ENCODE results near the gene FASTKD3.
"Not testable (repeated sequence)": the region's sequence is repeated elsewhere in the genome, so short reads cannot be mapped to it uniquely, and the experiment has no call there.

FASTKD3 gene

GRCh38 chr5:7868773-7869473 is at the start of gene FASTKD3, which contains the start of gene MTRR:
TSS of gene FASTKD3 (minus strand) at chr5:7869031. CDS start at chr5:7868083, 948 bp downstream.
TSS of gene MTRR (plus strand) at chr5:7869148. CDS start at chr5:7870795, 1,647 bp downstream.
- peak; percentile 84 for DNase-seq (ENCODE audit: low read depth)

DNA sequence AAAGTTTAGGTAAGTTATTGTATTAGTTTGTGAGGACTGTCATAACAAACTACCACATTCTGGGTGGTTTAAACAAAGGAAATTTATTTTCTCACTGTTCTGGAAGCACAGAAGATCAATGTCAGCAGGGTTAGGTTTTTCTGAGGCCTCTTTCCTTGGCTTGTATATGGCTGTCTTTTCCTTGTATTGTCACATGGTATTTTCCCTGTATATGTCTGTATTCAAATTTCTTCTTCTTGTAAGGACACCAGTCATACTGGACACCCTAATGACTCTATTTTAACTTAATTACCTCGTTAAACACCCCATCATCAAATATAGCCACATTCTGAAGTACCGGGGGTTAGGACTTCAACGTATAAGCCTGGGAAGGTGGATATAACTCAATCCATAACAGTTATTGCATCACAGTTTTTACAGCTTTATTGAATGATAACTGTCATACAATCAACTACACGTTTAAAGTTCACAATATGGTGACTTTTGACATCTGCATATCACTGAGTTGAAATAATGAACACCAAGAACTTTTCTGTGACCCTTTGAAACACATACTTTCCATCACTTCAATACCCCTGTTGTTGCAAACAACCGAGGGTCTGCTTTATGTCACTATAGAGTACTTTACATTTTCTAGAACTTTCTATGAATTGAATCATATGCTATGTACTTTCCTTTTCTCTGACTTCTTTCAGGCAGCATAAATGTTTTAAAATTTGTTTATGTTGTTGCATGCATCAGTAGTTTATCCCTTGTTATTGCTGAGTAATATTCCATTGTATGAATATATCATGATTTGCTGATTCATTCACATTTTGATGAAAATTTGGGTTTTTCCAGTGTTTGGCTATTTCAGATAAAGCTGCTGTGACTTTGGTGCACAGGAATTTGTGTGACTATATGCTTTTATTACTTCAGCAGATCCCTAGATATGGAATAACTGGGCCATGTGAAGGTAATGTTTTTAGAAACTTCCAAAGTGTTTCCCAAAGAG is 48.6 kb upstream of the FASTKD3 start:
- no peak for DNase-seq (ENCODE audit: low read depth)

DNA sequence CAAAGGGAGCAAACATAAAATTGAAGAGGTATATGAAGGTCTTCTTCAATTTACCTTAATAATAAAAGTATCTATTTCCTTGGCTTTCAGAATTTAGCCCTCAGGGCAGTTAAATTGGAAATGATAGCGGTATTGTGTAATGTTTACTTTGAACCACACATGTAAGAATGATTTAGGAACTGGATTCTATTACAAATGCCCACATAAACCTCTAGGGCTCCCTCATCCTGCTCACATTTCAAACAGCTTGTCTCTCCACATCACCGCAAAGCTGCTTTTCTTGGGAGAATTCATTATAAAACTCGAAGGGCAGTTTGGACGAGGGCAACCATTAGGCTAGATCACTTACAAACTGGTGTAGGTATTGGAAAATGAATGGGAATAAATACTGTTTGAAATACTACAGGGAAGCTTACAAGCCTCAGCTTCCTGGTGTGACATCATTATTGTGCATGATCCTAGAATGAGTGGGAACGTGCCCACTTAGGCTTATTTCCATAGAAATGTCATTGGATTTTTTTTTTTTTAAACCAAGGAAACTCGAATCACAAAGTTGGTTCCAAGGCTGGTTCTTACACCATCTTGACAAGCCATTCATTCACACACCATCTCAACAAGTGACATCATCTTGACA is 47.5 kb upstream of the FASTKD3 start:
- no peak for DNase-seq (ENCODE audit: low read depth)

DNA sequence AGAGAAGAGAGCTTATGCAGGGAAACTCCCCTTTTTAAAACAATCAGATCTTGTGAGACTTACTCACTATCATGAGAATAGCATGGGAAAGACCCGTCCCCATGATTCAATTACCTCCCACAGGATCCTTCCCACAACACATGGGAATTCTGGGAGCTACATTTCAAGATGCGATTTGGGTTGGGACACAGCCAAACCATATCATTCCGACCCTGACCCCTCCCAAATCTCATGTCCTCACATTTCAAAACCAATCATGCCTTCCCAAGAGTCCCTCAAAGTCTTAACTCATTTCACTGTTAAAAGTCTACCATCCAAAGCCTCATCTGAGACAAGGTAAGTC is 42.6 kb upstream of the FASTKD3 start:
- DNase-seq (ENCODE audit: low read depth): not testable (repeated sequence)

GRCh38 chr5:7910738-7911428 is 42.1 kb upstream of the FASTKD3 start:
- no peak for DNase-seq (ENCODE audit: low read depth)

DNA sequence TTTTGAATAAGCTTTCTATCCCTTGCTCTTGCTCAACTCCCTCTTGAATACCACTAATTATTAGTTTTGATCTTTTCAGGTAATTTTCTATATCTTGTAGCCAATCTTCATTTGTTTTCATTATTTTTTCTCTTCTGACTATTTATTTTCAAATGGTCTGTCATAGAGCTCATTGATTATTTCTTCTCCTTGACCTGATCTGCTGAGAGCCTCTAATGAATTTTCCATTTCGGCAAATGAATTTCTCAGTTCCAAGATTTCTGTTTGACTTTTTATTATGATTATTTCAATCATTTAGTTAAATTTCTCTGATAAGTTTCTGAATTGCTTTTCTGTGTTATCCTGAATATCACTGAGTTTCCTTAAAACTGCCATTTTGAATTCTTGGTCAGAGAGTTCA is 39.5 kb upstream of the FASTKD3 start:
- DNase-seq (ENCODE audit: low read depth): no peak

- no peak for DNase-seq (ENCODE audit: low read depth)
Measured at GRCh38 chr5:7907612-7908011, 38.8 kb upstream of the FASTKD3 start.

DNA sequence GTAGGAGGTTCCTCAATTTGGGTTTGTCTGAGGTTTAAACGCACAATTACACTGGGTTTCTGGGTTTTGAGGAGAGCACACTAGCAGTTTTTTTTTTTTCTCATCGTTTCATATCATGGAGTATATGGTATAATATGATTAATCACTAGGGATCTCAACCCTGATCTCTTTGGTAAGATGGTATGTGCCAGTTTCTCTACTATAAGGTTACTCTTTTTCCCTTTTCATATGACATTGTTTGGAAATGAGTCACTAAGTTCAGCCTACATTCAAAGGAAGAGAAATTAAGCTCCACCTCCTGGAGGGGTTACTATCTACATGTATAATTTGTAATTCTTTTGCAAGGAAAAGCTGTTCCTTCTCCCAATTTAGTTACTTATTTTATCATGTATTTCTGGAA is 35.3 kb upstream of the FASTKD3 start:
- no peak for DNase-seq (ENCODE audit: low read depth)

GRCh38 chr5:7902666-7903625 is 34.1 kb upstream of the FASTKD3 start:
- no peak for DNase-seq (ENCODE audit: low read depth)

- DNase-seq (ENCODE audit: low read depth): no peak
Measured at GRCh38 chr5:7902201-7902600, 33.4 kb upstream of the FASTKD3 start.

- DNase-seq (ENCODE audit: low read depth): peak; percentile 15
Measured at GRCh38 chr5:7897014-7897600, 28.3 kb upstream of the FASTKD3 start.

DNA sequence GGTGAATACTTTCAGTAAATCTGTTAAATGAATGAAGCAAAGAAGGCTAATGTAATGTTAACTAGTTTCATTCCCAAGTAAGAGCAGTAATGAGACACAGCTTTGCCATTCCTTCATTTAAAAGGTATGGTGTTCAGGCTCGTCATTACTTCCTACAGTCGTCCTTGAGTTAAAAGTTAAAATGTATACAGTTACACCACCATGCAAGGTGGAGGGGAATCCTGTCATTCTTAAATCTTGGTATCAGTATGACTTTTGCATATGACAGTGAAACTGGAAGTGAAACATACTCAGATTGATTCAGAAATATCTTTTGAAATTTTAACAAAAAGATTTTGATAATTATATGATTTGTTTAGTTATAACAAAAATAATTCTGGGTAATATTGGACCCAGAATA is 26.0 kb upstream of the FASTKD3 start:
- no peak for DNase-seq (ENCODE audit: low read depth)

DNA sequence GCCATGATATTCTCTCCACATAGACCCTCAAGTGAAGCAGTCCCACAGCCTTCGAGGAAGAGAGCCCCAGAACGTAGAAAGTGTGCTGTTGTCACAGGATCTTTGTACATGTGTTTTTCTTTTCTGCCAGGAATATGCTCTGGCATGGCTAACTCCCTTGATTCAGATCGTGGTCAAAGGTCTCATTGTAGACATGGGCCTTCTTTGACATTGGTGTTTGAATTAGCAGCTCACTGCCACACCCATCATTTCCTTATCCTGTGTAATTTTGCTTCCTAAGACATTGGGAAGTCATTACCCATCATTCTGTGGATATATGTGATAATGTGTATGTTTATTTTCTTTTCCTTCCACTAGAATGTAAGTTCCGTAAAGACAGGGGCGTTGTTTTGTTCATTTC is 25.6 kb upstream of the FASTKD3 start:
- no peak for DNase-seq (ENCODE audit: low read depth)

DNA sequence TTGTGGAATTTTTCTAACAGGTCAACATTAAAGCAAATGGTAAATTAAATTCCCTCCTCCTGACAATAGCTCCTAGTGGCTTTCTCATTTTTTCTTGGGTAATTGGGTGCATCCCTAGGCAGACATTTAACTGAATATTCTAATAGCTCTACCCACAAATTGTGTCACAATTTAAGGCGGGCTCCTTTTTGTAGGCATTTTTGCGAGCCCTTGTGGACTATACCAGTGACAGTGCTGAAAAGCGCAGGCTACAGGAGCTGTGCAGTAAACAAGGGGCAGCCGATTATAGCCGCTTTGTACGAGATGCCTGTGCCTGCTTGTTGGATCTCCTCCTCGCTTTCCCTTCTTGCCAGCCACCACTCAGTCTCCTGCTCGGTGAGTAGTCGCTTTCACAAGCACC is 20.1 kb upstream of the FASTKD3 start:
- DNase-seq (ENCODE audit: low read depth): no peak

- DNase-seq (ENCODE audit: low read depth): no peak
Measured at GRCh38 chr5:7886849-7887475, 18.1 kb upstream of the FASTKD3 start.

DNA sequence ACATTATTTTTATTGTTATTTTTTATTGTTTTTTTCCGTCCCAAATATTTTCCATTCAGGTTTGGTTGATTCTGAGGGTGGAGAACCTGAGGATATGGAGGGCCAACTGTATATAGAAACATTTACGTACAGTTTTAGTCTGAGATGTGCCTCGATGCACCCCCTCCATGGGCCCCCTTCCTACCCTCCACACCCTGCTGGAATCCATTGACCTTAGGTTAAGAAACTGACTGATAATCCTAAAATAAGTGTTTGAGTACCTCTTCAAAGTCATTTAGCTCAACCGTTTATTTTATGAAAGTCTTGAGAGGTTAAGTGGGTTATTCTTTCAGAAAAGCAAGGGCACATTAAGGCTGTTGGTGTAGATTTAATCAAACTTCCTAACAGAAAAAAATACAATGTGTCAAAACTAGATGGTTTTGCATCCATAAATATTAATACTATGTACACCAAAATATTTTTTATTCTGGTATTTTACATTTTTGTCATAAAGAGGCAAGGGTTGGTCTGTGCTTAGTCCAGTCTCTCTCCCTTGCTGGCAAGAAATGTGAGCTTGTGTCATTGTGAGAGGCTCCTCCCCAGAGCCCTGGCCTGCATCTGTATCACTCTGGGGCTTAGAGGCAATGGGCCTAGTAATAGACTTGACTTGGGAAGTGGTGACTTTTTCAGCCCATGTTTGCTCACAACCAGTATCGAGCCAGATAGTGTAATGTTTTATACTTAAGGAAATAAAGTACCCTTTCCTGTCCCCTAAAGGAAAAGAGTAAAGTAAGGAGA is 15.8 kb upstream of the FASTKD3 start:
- DNase-seq (ENCODE audit: low read depth): no peak

GRCh38 chr5:7882926-7883325 is 14.1 kb upstream of the FASTKD3 start:
- DNase-seq (ENCODE audit: low read depth): no peak

DNA sequence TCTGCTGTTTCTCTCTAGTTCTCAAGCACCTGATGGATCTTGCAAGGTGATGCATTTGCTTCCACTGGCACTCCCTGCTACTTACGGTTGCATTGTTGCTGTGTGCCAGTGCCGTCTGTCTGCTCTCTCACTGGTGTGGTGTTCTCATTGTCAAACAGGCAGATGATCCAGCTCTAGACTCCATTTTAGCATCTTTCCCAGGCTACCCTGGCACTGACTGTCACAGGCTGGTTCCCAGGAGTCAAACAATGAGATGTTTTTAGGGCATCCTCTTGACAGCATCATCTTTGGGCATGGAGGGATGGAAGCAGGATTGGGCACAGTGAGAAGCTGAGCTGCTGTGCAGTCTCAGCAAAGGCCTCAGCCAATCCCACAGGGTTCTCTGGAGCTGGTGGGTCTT is 13.0 kb upstream of the FASTKD3 start:
- no peak for DNase-seq (ENCODE audit: low read depth)

GRCh38 chr5:7881091-7881490 is 12.3 kb upstream of the FASTKD3 start:
- DNase-seq (ENCODE audit: low read depth): no peak

Data from activated T-helper 9 cell treated with anti-CD3 and anti-CD28 coated beads, Interleukin-2, amount 50 U/mL, for 16 hours (primary cell).